ENCODE data around the gene LCE3B. TPM values are rescaled to one million over a fixed set of nuclear protein-coding genes. Genes with fewer than 3 reads are reported as not detected.

LCE3B gene
- total RNA-seq, 1 donor from 2014 or later: not detected

DNA sequence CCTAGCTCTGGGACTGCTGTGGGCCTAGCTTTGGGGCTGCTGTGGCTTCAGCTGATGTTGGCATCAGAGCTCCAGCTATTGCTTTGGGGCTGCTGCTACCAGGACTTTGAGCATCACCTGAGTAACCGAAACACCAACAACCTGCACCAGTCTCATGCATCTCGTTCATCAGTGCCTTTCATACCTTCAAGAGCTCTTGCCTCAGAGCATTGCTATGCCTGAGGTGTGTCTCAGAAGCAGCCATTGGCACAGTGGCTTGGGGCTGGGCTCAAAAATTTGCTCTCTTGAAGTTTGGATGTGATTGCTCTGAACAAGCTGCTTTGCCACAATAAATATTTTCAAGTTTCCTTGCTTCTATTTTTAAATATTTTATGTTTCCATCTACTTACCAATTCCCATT, 42.8 kb downstream of the LCE3B start:
- H3K27me3 Mint-ChIP-seq (ENCODE audit: unreplicated experiment): peaks cover 1% of the 10 kb centered on the region
- peaks cover 2% of the 10 kb centered on the region for H3K4me1 Mint-ChIP-seq (ENCODE audit: unreplicated experiment)
- no peaks in the 10 kb centered on the region for H3K36me3 Mint-ChIP-seq (ENCODE audit: low read depth, unreplicated experiment)
- TF ChIP-seq CTCF (IDR thresholded peaks at IDR 0.05; ENCODE audit: unreplicated experiment): no peak
- no peaks in the 10 kb centered on the region for H3K9me3 Mint-ChIP-seq (ENCODE audit: unreplicated experiment)
- no peak overlapping the region for H3K4me3 Mint-ChIP-seq (ENCODE audit: unreplicated experiment)
- no peak for DNase-seq (ENCODE audit: low spot score)
- H3K27ac Mint-ChIP-seq (ENCODE audit: unreplicated experiment): no peak overlapping the region

GRCh38 chr1:152657677-152658076, 44.1 kb downstream of the LCE3B start:
- Mint-ChIP-seq H3K27me3 (ENCODE audit: unreplicated experiment) (peaks cover 1% of the 10 kb centered on the region), H3K27ac (ENCODE audit: unreplicated experiment) (no peak overlapping the region), H3K4me3 (ENCODE audit: unreplicated experiment) (no peak overlapping the region), H3K4me1 (ENCODE audit: unreplicated experiment) (peaks cover 2% of the 10 kb centered on the region), H3K36me3 (ENCODE audit: low read depth, unreplicated experiment) (no peaks in the 10 kb centered on the region), H3K9me3 (ENCODE audit: unreplicated experiment) (no peaks in the 10 kb centered on the region)
- no peak for DNase-seq (ENCODE audit: low spot score)
- TF ChIP-seq CTCF (IDR thresholded peaks at IDR 0.05; ENCODE audit: unreplicated experiment): no peak

DNA sequence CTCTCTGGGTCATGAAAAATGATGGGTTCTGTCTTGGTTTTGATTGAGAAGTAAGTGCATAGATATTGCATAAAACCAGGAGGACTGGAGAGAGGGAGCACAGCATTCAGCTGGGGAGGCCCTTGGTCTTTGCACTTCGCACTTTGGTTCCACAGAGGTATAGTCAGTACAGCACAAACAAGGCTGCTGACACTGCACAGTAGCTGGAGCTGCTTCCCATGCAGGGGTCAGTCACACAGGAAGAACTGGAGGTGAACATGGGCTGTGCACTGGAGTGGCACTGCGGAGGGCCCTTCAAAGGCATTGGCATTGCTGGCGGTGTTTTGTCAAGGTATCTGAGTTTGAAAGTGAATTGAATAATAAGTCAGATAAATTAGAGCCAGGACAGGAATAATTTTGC, 45.0 kb downstream of the LCE3B start:
- DNase-seq (ENCODE audit: low spot score): no peak
- Mint-ChIP-seq H3K36me3 (ENCODE audit: low read depth, unreplicated experiment) (no peaks in the 10 kb centered on the region), H3K4me3 (ENCODE audit: unreplicated experiment) (no peak overlapping the region), H3K27ac (ENCODE audit: unreplicated experiment) (no peak overlapping the region), H3K27me3 (ENCODE audit: unreplicated experiment) (peaks cover 1% of the 10 kb centered on the region), H3K4me1 (ENCODE audit: unreplicated experiment) (peaks cover 2% of the 10 kb centered on the region), H3K9me3 (ENCODE audit: unreplicated experiment) (no peaks in the 10 kb centered on the region)
- TF ChIP-seq CTCF (IDR thresholded peaks at IDR 0.05; ENCODE audit: unreplicated experiment): no peak

GRCh38 chr1:152663098-152663497, 49.5 kb downstream of the LCE3B start, which contains the start of gene LCE2D:
Gene LCE2D, plus strand, starts transcription at chr1:152663380. Its CDS starts 726 bp downstream, at chr1:152664106.
- Mint-ChIP-seq H3K36me3 (ENCODE audit: low read depth, unreplicated experiment) (no peaks in the 10 kb centered on the region), H3K4me1 (ENCODE audit: unreplicated experiment) (no peaks in the 10 kb centered on the region), H3K27me3 (ENCODE audit: unreplicated experiment) (peaks cover 1% of the 10 kb centered on the region), H3K9me3 (ENCODE audit: unreplicated experiment) (no peaks in the 10 kb centered on the region), H3K27ac (ENCODE audit: unreplicated experiment) (no peak within 1 kb of the TSS), H3K4me3 (ENCODE audit: unreplicated experiment) (no peak within 1 kb of the TSS)
- TF ChIP-seq CTCF (IDR thresholded peaks at IDR 0.05; ENCODE audit: unreplicated experiment): no peak
- no peak for DNase-seq (ENCODE audit: low spot score)

Other genes starting within 250 kb of the LCE3B start
- gene CRNN, start 199.5 kb upstream of the LCE3B start, total RNA-seq (ENCODE audit: unreplicated experiment): not detected
- not detected for gene LCE5A, start 103.0 kb upstream of the LCE3B start, total RNA-seq (ENCODE audit: unreplicated experiment)
- not detected for gene CRCT1, start 99.3 kb upstream of the LCE3B start, total RNA-seq (ENCODE audit: unreplicated experiment)
- gene LCE3E, start 47.0 kb upstream of the LCE3B start, total RNA-seq (ENCODE audit: unreplicated experiment): not detected
- gene LCE3D, start 33.3 kb upstream of the LCE3B start, total RNA-seq (ENCODE audit: unreplicated experiment): not detected
- not detected for gene LCE3C, start 13.6 kb upstream of the LCE3B start, total RNA-seq (ENCODE audit: unreplicated experiment)
- gene LCE3A, start 9.3 kb downstream of the LCE3B start, total RNA-seq (ENCODE audit: unreplicated experiment): not detected
- not detected for gene LCE2D, start 49.6 kb downstream of the LCE3B start, total RNA-seq (ENCODE audit: unreplicated experiment)
- gene LCE2C, start 61.5 kb downstream of the LCE3B start, total RNA-seq (ENCODE audit: unreplicated experiment): not detected
- not detected for gene LCE2B, start 72.3 kb downstream of the LCE3B start, total RNA-seq (ENCODE audit: unreplicated experiment)
- not detected for gene LCE2A, start 84.5 kb downstream of the LCE3B start, total RNA-seq (ENCODE audit: unreplicated experiment)
- not detected for gene LCE4A, start 94.3 kb downstream of the LCE3B start, total RNA-seq (ENCODE audit: unreplicated experiment)
- gene KPRP, start 144.2 kb downstream of the LCE3B start, total RNA-seq (ENCODE audit: unreplicated experiment): not detected
- not detected for gene LCE1F, start 161.3 kb downstream of the LCE3B start, total RNA-seq (ENCODE audit: unreplicated experiment)
- gene LCE1E, start 172.4 kb downstream of the LCE3B start, total RNA-seq (ENCODE audit: unreplicated experiment): not detected
- gene LCE1D, start 182.9 kb downstream of the LCE3B start, total RNA-seq (ENCODE audit: unreplicated experiment): not detected
- not detected for gene LCE1C, start 192.8 kb downstream of the LCE3B start, total RNA-seq (ENCODE audit: unreplicated experiment)
- gene LCE1B, start 198.2 kb downstream of the LCE3B start, total RNA-seq (ENCODE audit: unreplicated experiment): not detected
- not detected for gene LCE1A, start 213.7 kb downstream of the LCE3B start, total RNA-seq (ENCODE audit: unreplicated experiment)
- gene LCE6A, start 229.0 kb downstream of the LCE3B start, total RNA-seq (ENCODE audit: unreplicated experiment): not detected
- gene LCE7A, start 246.2 kb downstream of the LCE3B start, total RNA-seq (ENCODE audit: unreplicated experiment): not detected